CD4-positive, alpha-beta T cell (primary cell): ENCODE measurements around the gene CALCR. TPM values are rescaled to one million over a fixed set of nuclear protein-coding genes. Genes with fewer than 3 reads are reported as not detected.

Source experiments
- ATAC-seq: fragments of 200-7000 bp; cut with Tn5 transposase; one replicate; pipeline ENCODE4 v1.10.0; 2022; ENCODE audit warnings: mild to moderate bottlenecking; ENCODE audit not compliant: poor library complexity
- CTCF ChIA-PET: fragments of 350-600 bp; sonication (Branson Sonifier 250); formaldehyde crosslinking; loops from one replicate; lab custom pipeline; 2021; ENCODE audit warnings: antibody characterized with exemption, inconsistent platforms; lab: Charles Lee
- POLR2A ChIA-PET: fragments of 350-600 bp; sonication (Branson Sonifier 250); formaldehyde crosslinking; loops from one replicate; lab custom pipeline; 2021; ENCODE audit warnings: antibody characterized with exemption, inconsistent platforms; lab: Charles Lee
- DNase-seq, 14 experiments: peaks; one replicate each; pipeline ENCODE4 v3.0.0-alpha.2; 2013 to 2020; ENCODE audit warnings: mixed read lengths in 2 of 14
- H3K27ac ChIP-seq, 2 donors: one replicate each; pipeline versions ENCODE4 v1.5.1 to v1.7.0; 2013; ENCODE audit warnings: low read length in 2 of 2, low read depth in 1 of 2, mild to moderate bottlenecking in 1 of 2
- H3K27me3 ChIP-seq, 2 experiments: 1 replicate in 1 of 2; 2 replicates in 1 of 2; pipeline versions ENCODE4 v1.6.1 to v1.7.0; 2013; ENCODE audit warnings: low read length in 2 of 2, control low read depth in 1 of 2, mild to moderate bottlenecking in 1 of 2, moderate library complexity in 1 of 2; ENCODE audit not compliant: insufficient read depth in 2 of 2, control insufficient read depth in 1 of 2
- H3K36me3 ChIP-seq: one replicate; pipeline ENCODE4 v1.6.1; 2013; ENCODE audit warnings: low read length, control low read depth; ENCODE audit not compliant: insufficient read depth
- H3K4me1 ChIP-seq: one replicate; pipeline ENCODE4 v1.6.1; 2013; ENCODE audit warnings: low read length, control low read depth; ENCODE audit not compliant: insufficient read depth
- H3K4me3 ChIP-seq: one replicate; pipeline ENCODE4 v1.5.1; 2013; ENCODE audit warnings: mild to moderate bottlenecking, low read length, moderate library complexity
- H3K9me3 ChIP-seq, 2 experiments: 1 replicate in 1 of 2; 2 replicates in 1 of 2; pipeline versions ENCODE4 v1.6.1 to v1.7.0; 2013; ENCODE audit warnings: low read length in 2 of 2, mild to moderate bottlenecking in 2 of 2, control low read depth in 1 of 2, moderate library complexity in 1 of 2; ENCODE audit not compliant: control insufficient read depth in 1 of 2, insufficient read depth in 1 of 2
- H3K27ac Mint-ChIP-seq: one replicate; pipeline ENCODE4 v1.8.0; 2020; ENCODE audit warnings: mixed read lengths
- H3K27me3 Mint-ChIP-seq: one replicate; pipeline ENCODE4 v1.8.0; 2021; ENCODE audit warnings: mixed read lengths
- H3K36me3 Mint-ChIP-seq: one replicate; pipeline ENCODE4 v1.8.0; 2021; ENCODE audit warnings: low read depth, mixed read lengths
- H3K4me1 Mint-ChIP-seq: one replicate; pipeline ENCODE4 v1.8.0; 2021; ENCODE audit warnings: low read depth, mixed read lengths
- H3K4me3 Mint-ChIP-seq: one replicate; pipeline ENCODE4 v1.8.0; 2020; ENCODE audit warnings: mild to moderate bottlenecking, mixed read lengths
- H3K9me3 Mint-ChIP-seq: one replicate; pipeline ENCODE4 v1.8.0; 2020; ENCODE audit warnings: mixed read lengths
- intact Hi-C, 2 experiments: fragments of 100-400 bp; cut with DNase I in 1 of 2; cut with micrococcal nuclease in 1 of 2; formaldehyde crosslinking; loops; one replicate each; pipeline versions ENCODE4 v1.15.1 to v1.9.0; 2023 to 2025; cut with DNase I, micrococcal nuclease
- total RNA-seq, 174 experiments: library from RNA in 2 of 174; stranded (reverse) in 2 of 174; gene quantifications; one replicate each; pipeline ENCODE4 v1.2.3 and lab custom pipeline; 2021 to 2026
- TF ChIP-seq, protein P1 (sequence below): fragments of 200-600 bp; IDR thresholded peaks from one replicate; pipeline ENCODE4 v1.8.0; 2022; ENCODE audit warnings: antibody characterized with exemption, mild to moderate bottlenecking

Gene CALCR
- total RNA-seq, 2 experiments from 2014 or later, result not detected

DNA sequence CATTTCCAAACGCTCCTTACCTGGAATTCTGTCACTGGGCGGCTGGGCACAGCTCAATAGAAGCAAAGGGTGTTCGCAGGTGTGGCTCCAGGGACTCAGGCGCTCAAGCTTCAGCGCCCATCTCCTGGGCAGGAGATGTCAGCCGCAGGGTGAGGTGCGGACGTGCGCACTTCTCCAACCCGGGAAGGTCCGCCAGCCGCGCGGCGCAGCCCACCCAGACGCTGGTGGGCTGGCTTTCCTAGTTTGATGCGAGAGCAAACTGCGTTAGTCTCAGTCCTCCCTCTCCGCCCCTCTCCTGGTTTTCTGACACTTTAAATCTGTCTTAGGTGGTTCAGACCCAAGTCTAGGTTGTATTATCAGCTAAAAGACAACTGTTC lies 267 bp downstream of the CALCR start:
- no peak for ATAC-seq
- Histone ChIP-seq H3K4me1 (no peaks in the 10 kb centered on the region), H3K9me3 (peaks cover 0 to 5% of the 10 kb centered on the region in 2 experiments), H3K4me3 (no peak overlapping the region), H3K27me3 (peaks cover 7 to 21% of the 10 kb centered on the region in 2 experiments), H3K27ac (no peak overlapping the region), H3K36me3 (no peaks in the 10 kb centered on the region)
- POLR2A ChIA-PET, result no interaction called here
- TF ChIP-seq, protein P1, sequence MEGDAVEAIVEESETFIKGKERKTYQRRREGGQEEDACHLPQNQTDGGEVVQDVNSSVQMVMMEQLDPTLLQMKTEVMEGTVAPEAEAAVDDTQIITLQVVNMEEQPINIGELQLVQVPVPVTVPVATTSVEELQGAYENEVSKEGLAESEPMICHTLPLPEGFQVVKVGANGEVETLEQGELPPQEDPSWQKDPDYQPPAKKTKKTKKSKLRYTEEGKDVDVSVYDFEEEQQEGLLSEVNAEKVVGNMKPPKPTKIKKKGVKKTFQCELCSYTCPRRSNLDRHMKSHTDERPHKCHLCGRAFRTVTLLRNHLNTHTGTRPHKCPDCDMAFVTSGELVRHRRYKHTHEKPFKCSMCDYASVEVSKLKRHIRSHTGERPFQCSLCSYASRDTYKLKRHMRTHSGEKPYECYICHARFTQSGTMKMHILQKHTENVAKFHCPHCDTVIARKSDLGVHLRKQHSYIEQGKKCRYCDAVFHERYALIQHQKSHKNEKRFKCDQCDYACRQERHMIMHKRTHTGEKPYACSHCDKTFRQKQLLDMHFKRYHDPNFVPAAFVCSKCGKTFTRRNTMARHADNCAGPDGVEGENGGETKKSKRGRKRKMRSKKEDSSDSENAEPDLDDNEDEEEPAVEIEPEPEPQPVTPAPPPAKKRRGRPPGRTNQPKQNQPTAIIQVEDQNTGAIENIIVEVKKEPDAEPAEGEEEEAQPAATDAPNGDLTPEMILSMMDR, result no peak
- peaks cover 53% of the 10 kb centered on the region for H3K27me3 Mint-ChIP-seq
- H3K4me3 Mint-ChIP-seq, result no peak overlapping the region
- H3K27ac Mint-ChIP-seq, result no peak overlapping the region
- H3K9me3 Mint-ChIP-seq, result no peaks in the 10 kb centered on the region
- CTCF ChIA-PET, result no interaction called here
- no peaks in the 10 kb centered on the region for H3K36me3 Mint-ChIP-seq
- no peak for DNase-seq
- no peaks in the 10 kb centered on the region for H3K4me1 Mint-ChIP-seq
- intact Hi-C loops, result no loop called here

DNA sequence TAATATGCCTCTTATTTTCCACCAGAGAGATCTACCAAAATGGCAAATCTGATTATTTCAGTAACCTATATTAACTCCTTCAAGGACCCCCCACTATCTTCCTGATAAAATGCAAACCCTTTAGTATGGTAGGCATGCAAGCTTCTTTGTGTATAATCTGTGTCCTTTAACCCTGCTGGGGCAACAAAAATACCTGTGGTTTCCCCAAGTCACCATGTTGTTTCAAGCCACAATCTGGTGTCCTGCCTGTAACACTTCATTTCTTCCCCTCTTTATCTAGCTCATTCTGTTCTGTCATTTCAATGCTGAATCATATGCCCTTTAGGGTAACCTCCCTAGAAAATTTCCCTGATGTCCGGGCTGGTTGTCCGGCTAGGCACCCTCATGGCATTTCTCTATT lies 5.3 kb downstream of the CALCR start:
- Histone ChIP-seq H3K27ac (no peak overlapping the region), H3K4me3 (no peak overlapping the region), H3K27me3 (peaks cover 3 to 4% of the 10 kb centered on the region in 2 experiments), H3K4me1 (no peaks in the 10 kb centered on the region), H3K36me3 (no peaks in the 10 kb centered on the region), H3K9me3 (peaks cover 0 to 2% of the 10 kb centered on the region in 2 experiments)
- intact Hi-C loops, result no loop called here
- ChIA-PET CTCF (no interaction called here), POLR2A (no interaction called here)
- TF ChIP-seq, protein P1, result no peak
- Mint-ChIP-seq H3K4me3 (no peak overlapping the region), H3K9me3 (no peaks in the 10 kb centered on the region), H3K36me3 (no peaks in the 10 kb centered on the region), H3K27me3 (peaks cover 17% of the 10 kb centered on the region), H3K27ac (no peak overlapping the region), H3K4me1 (no peaks in the 10 kb centered on the region)
- ATAC-seq (no peak), DNase-seq (no peak)

DNA sequence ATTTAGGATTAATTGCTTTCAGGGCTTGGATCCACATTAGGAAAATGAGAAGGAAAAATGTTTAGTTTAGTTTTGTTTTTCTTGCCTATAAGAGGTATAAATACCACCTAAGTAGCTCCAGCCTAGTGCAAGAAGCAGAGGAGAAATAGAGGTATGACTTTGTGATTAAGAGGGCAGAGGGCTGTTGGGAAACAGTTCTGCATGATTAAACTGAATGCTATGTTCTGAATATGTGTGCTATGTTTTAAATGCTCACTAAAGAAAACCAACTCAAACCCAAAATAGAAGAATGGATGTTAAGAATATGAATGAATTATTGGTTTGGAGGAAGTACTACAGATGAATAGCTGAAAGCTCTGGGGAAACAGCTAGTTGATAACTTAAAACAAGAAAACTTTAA lies 7.6 kb downstream of the CALCR start:
- intact Hi-C loops, result no loop called here
- ATAC-seq (no peak), DNase-seq (no peak)
- no peaks in the 10 kb centered on the region for H3K4me1 ChIP-seq
- H3K27me3 ChIP-seq, result no peaks in the 10 kb centered on the region
- no peak overlapping the region for H3K27ac ChIP-seq
- Mint-ChIP-seq H3K4me3 (no peak overlapping the region), H3K27me3 (no peaks in the 10 kb centered on the region), H3K4me1 (no peaks in the 10 kb centered on the region), H3K9me3 (no peaks in the 10 kb centered on the region), H3K36me3 (no peaks in the 10 kb centered on the region), H3K27ac (no peak overlapping the region)
- H3K36me3 ChIP-seq, result no peaks in the 10 kb centered on the region
- POLR2A ChIA-PET, result no interaction called here
- no peak overlapping the region for H3K4me3 ChIP-seq
- CTCF ChIA-PET, result no interaction called here
- H3K9me3 ChIP-seq, result no peaks in the 10 kb centered on the region
- TF ChIP-seq, protein P1, result no peak
